K562 (cell line): Measurements from ENCODE around the gene MYCBPAP.

ENCODE experiments used
- CTCF ChIP-seq, 3 experiments: IDR thresholded peaks in 2 of 3; conservative IDR thresholded peaks in 1 of 3; 2 replicates each; pipeline ENCODE4 v1.5.1; 2011 to 2012; ENCODE audit warnings: low read length in 3 of 3, mild to moderate bottlenecking in 3 of 3, control low read depth in 2 of 3, improper control_type of control experiment in 1 of 3, inconsistent platforms in 1 of 3, low read depth in 1 of 3, mixed read lengths in 1 of 3, moderate library complexity in 1 of 3; ENCODE audit not compliant: insufficient read depth in 2 of 3
- KDM2B ChIP-seq: fragments of 250-450 bp; sonication (Bioruptor Pico); IDR thresholded peaks from 2 replicates; pipeline ENCODE4 v1.8.0; 2021; ENCODE audit warnings: mild to moderate bottlenecking, moderate library complexity
- RFX5 ChIP-seq: IDR thresholded peaks from 2 replicates; pipeline ENCODE4 v1.6.1; 2011; ENCODE audit warnings: low read depth, mild to moderate bottlenecking, improper control_type of control experiment, low read length
- TAF1 ChIP-seq: IDR thresholded peaks from 2 replicates; pipeline ENCODE4 v1.6.1; 2011; ENCODE audit warnings: mild to moderate bottlenecking, low read length, moderate library complexity; ENCODE audit not compliant: insufficient read depth, control insufficient read depth, severe bottlenecking; ENCODE audit errors: extremely low read depth
- TAF15 ChIP-seq: fragments of 200-400 bp; formaldehyde crosslinking; IDR thresholded peaks from 2 replicates; pipeline ENCODE4 v1.6.1; 2017; ENCODE audit warnings: mild to moderate bottlenecking, low read depth, low read length, moderate library complexity
- TCF7L2 ChIP-seq: fragments of 150-350 bp; IDR thresholded peaks from 2 replicates; pipeline ENCODE4 v1.6.1; 2016; ENCODE audit warnings: low read depth, mild to moderate bottlenecking, low read length, moderate library complexity
- ZSCAN29 ChIP-seq: fragments of 450-650 bp; IDR thresholded peaks from 2 replicates; pipeline ENCODE4 v1.6.1; 2017

- TF ChIP-seq TAF15 (no peak), CTCF (IDR thresholded peaks at IDR 0.05 in 2 of 3, conservative IDR thresholded peaks at IDR 0.05 in 1 of 3; ENCODE audit: insufficient read depth in 2 of 3, low read depth in 1 of 3, low read length in 3 of 3) (no peak), RFX5 (no peak), KDM2B (CRISPR knock-in tag) (no peak), ZSCAN29 (no peak), TAF1 (no peak), TCF7L2 (no peak)
Observed at GRCh38 chr17:50533185-50533584, 24.9 kb downstream of the MYCBPAP start.
